ENCODE data around the gene ZNF628.

DNA sequence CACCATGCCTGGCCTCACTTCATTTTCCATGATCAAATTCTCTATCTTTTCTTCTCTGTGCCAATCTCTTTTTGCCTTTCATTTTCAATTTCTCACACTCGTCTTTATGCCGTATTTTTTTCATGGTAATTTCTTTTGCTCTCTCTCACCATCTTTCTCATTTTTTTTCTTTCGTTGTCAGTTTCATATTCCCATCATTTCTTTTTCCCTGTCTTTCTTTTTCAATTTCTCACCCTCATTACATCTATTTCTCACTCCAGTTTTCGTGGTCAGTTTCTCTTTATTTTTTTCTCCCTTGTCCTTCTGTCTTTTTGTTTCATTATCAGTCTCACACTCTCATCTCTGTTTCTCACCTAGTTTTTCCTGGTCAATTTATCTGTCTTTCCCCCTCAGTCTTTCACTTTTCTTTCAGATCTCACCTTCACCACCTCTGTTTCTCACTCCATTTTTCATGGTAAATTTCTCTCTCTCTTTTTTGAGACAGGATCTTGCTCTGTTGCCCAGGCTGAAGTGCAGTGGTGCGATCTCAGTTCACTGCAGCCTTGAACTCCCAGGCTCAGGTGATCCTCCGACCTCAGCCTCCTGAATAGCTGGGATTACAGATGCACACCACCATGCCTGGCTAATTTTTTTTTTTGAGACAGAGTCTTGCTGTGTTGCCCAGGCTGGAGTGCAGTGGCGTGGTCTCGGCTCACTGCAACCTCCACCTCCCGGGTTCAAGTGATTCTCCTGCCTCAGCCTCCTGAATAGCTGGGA, 26.0 kb downstream of the ZNF628 start:
- TF ChIP-seq CTCF (conservative IDR thresholded peaks at IDR 0.05 in 1 of 2, IDR thresholded peaks at IDR 0.05 in 1 of 2; ENCODE audit: low read depth in 1 of 2, low read length in 2 of 2) (no peak), EZH2 (IDR thresholded peaks at IDR 0.05; ENCODE audit: low read length, missing control alignments) (no peak)

Measured in fibroblast of lung (primary cell).